ENCODE data around the gene TMEM131.
"Not testable (repeated sequence)": the region's sequence is repeated elsewhere in the genome, so short reads cannot be mapped to it uniquely, and the experiment has no call there.

Gene TMEM131

DNA sequence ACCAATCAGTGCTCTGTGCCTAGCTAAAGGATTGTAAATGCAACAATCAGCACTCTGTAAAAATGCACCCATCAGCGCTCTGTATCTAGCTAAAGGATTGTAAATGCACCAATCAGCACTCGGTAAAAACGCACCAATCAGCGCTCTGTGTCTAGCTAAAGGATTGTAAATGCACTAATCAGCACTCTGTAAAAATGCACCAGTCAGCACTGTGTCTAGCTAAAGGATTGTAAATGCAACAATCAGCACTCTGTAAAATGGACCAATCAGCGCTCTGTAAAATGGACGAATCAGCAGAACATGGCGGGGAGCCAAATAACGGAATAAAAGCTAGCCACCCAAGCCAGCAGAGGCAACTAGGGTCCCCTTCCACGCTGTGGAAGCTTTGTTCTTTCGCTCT is 166.5 kb downstream of the TMEM131 start:
- H3K27me3 ChIP-seq (ENCODE audit: control insufficient read depth, insufficient read depth, low read length); H3K36me3 ChIP-seq (ENCODE audit: control insufficient read depth, insufficient read depth, low read length); H3K4me3 ChIP-seq (ENCODE audit: low read depth, low read length): not testable (repeated sequence)

DNA sequence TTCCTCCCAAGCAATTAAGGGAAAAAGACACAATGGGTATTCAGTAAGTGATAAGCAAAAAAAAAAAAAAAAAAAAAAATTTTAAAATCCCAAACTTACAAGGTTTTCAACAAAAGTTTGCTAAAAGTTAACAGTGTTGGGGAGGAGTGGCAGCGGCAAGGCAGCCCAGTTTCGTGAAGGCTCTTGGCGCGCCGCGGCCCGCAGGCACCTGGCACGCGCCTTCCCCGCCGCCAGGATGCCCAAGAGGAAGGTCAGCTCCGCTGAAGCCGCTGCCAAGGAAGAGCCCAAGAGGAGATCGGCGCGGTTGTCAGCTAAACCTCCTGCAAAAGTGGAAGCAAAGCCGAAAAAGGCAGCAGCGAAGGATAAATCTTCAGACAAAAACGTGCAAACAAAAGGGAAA is 168.7 kb downstream of the TMEM131 start:
- peaks cover 26% of the 10 kb centered on the region for H3K4me1 ChIP-seq (ENCODE audit: control insufficient read depth, insufficient read depth, low read length)

More for the DNA sequence above, 166.5 kb downstream of the TMEM131 start:
- not testable (repeated sequence) for H3K9me3 ChIP-seq (ENCODE audit: control insufficient read depth, insufficient read depth, low read length); H3K27ac ChIP-seq (ENCODE audit: low read depth, low read length); H3K9ac ChIP-seq (ENCODE audit: low read depth, low read length)
- H3K4me1 ChIP-seq (ENCODE audit: control insufficient read depth, insufficient read depth, low read length), result peaks cover 13% of the 10 kb centered on the region

DNA sequence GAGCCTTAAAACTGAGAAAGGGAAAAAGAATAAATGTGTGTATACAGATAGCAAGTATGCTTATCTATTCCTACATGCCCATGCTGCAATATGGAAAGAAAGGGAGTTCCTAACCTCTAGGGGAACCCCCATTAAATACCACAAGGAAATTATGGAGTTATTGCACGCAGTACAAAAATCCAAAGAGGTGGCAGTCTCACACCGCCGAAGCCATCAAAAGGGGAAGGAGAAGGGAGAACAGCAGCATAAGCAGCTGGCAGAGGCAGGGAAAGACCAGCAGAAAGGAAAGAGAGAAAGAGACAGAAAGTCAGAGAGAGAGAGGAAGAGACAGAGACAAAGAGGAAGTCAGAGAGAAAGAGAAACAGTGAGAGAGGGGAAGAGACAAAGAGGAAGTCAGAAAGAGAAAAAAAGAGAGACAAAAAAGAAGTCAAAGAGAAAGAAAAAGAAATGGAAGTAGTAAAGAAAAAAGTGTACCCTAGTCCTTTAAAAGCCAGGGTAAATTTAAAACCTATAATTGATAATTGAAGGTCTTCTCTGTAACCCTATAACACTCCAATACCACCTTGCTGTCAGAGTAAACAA is 169.4 kb downstream of the TMEM131 start:
- H3K4me1 ChIP-seq (ENCODE audit: control insufficient read depth, insufficient read depth, low read length), result peaks cover 30% of the 10 kb centered on the region
- not testable (repeated sequence) for H3K27ac ChIP-seq (ENCODE audit: low read depth, low read length); H3K36me3 ChIP-seq (ENCODE audit: control insufficient read depth, insufficient read depth, low read length); H3K27me3 ChIP-seq (ENCODE audit: control insufficient read depth, insufficient read depth, low read length); H3K4me3 ChIP-seq (ENCODE audit: low read depth, low read length); H3K9ac ChIP-seq (ENCODE audit: low read depth, low read length); H3K9me3 ChIP-seq (ENCODE audit: control insufficient read depth, insufficient read depth, low read length)

More for the DNA sequence above, 168.7 kb downstream of the TMEM131 start:
- not testable (repeated sequence) for H3K9ac ChIP-seq (ENCODE audit: low read depth, low read length); H3K27ac ChIP-seq (ENCODE audit: low read depth, low read length); H3K27me3 ChIP-seq (ENCODE audit: control insufficient read depth, insufficient read depth, low read length); H3K36me3 ChIP-seq (ENCODE audit: control insufficient read depth, insufficient read depth, low read length); H3K9me3 ChIP-seq (ENCODE audit: control insufficient read depth, insufficient read depth, low read length); H3K4me3 ChIP-seq (ENCODE audit: low read depth, low read length)

DNA sequence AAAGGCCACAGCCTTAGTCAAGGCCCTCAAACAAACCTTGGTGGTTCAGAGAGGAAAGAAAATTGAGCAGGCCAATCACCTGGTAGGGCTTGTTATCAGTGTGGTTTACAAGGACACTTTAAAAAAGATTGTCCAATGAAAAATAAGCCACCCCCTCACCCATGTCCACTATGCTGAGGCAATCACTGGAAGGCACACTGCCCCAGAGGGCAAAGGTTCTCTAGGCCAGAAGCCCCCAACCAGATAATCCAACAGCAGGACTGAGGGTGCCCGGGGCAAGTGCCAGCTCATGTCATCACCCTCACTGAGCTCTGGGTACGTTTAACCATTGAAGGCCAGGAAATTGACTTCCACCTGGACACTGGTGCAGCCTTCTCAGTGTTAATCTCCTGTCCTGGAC is 171.7 kb downstream of the TMEM131 start:
- not testable (repeated sequence) for H3K9me3 ChIP-seq (ENCODE audit: control insufficient read depth, insufficient read depth, low read length); H3K9ac ChIP-seq (ENCODE audit: low read depth, low read length); H3K27me3 ChIP-seq (ENCODE audit: control insufficient read depth, insufficient read depth, low read length); H3K36me3 ChIP-seq (ENCODE audit: control insufficient read depth, insufficient read depth, low read length); H3K4me3 ChIP-seq (ENCODE audit: low read depth, low read length); H3K27ac ChIP-seq (ENCODE audit: low read depth, low read length)
- peaks cover 17% of the 10 kb centered on the region for H3K4me1 ChIP-seq (ENCODE audit: control insufficient read depth, insufficient read depth, low read length)

DNA sequence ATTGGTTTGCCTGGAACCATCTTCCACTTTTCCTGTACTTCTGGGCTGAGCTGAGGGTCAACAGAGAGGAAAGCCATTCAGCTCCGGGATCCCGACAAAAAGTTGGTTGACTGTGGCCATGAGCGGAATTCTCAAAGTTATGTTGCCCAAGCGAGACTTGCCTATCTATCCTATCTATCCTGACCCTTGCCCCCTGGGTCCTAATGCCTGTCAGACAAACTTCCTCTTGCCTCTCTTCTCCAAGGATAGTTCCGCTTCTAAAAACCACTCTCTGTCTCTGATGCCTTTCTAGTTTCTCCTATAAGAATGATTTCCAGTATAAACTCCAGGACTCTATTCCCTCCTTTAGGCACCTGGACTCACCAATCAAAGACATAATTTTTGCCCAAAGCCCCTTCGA is 173.9 kb downstream of the TMEM131 start:
- peaks cover 17% of the 10 kb centered on the region for H3K4me1 ChIP-seq (ENCODE audit: control insufficient read depth, insufficient read depth, low read length)
- H3K4me3 ChIP-seq (ENCODE audit: low read depth, low read length); H3K36me3 ChIP-seq (ENCODE audit: control insufficient read depth, insufficient read depth, low read length); H3K9ac ChIP-seq (ENCODE audit: low read depth, low read length); H3K27me3 ChIP-seq (ENCODE audit: control insufficient read depth, insufficient read depth, low read length); H3K27ac ChIP-seq (ENCODE audit: low read depth, low read length); H3K9me3 ChIP-seq (ENCODE audit: control insufficient read depth, insufficient read depth, low read length): not testable (repeated sequence)

DNA sequence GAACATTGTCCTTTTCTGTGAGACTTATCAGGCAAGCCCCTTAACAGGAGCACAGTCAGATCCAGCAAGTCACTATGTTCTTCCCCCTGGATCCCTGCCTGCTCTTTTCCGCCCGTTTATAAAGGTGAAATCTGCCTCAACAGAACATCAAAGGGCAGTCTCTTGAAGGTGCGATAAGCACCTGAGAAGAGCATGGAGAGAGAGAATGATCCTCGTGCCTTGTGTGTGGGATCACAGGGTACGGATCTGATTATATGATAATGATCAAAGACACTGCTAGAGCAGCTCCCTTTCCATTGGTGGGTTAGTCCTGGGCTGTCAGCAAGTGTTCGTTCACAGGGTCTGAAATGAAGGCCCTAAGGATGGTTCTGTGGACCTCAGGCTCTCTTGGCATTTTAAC is 176.0 kb downstream of the TMEM131 start:
- Histone ChIP-seq H3K4me1 (ENCODE audit: control insufficient read depth, insufficient read depth, low read length) (peaks cover 17% of the 10 kb centered on the region), H3K4me3 (ENCODE audit: low read depth, low read length) (no peak overlapping the region), H3K27me3 (ENCODE audit: control insufficient read depth, insufficient read depth, low read length) (no peaks in the 10 kb centered on the region)

DNA sequence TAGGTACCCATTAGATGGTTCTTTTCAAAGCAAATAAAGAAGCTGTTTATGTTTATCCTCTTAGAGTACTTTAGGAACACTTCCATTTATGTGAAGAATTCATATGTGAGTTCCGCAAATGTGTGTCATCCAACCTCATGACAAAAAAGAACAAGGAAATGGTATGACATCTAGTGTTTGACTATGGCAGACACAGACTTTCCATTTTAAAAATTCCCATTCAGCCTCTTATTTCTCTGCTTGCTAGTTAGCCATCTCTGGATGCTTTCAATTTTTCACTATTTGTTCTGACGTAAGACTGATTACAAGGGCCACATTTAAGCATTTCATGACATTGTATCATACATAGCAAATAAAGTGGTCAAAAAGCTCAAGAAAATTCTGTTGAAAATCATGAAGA is 179.3 kb downstream of the TMEM131 start:
- peaks cover 18% of the 10 kb centered on the region for H3K36me3 ChIP-seq (ENCODE audit: control insufficient read depth, insufficient read depth, low read length)
- H3K9ac ChIP-seq (ENCODE audit: low read depth, low read length), result no peak overlapping the region
- H3K9me3 ChIP-seq (ENCODE audit: control insufficient read depth, insufficient read depth, low read length), result no peaks in the 10 kb centered on the region
- H3K27ac ChIP-seq (ENCODE audit: low read depth, low read length), result no peak overlapping the region
- no peaks in the 10 kb centered on the region for H3K27me3 ChIP-seq (ENCODE audit: control insufficient read depth, insufficient read depth, low read length)
- no peaks in the 10 kb centered on the region for H3K4me1 ChIP-seq (ENCODE audit: control insufficient read depth, insufficient read depth, low read length)
- no peak overlapping the region for H3K4me3 ChIP-seq (ENCODE audit: low read depth, low read length)

More for the DNA sequence above, 176.0 kb downstream of the TMEM131 start:
- Histone ChIP-seq H3K27ac (ENCODE audit: low read depth, low read length) (no peak overlapping the region), H3K36me3 (ENCODE audit: control insufficient read depth, insufficient read depth, low read length) (peaks cover 4% of the 10 kb centered on the region; the same call in 1 of the 2 replicates), H3K9ac (ENCODE audit: low read depth, low read length) (no peak overlapping the region), H3K9me3 (ENCODE audit: control insufficient read depth, insufficient read depth, low read length) (no peaks in the 10 kb centered on the region)

DNA sequence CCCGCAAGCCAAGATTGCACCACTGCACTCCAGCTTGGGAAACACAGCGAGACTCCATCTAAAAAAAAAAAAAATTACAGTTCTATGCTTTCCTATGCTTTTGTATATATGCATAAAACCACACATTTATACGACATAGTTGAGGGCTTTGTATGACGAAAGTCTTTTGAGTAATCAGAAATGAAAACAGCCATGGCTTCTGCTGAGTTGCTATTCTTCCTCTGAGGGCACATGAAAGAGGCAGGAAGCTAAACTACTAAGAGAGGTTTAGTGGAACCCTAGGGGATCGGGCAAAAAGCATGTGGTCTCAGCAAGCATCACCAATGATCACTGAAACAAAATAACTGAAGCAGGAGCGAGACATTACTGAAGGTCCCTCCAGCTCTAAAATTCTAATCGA is 182.8 kb downstream of the TMEM131 start:
- no peak overlapping the region for H3K9ac ChIP-seq (ENCODE audit: low read depth, low read length)
- no peaks in the 10 kb centered on the region for H3K27me3 ChIP-seq (ENCODE audit: control insufficient read depth, insufficient read depth, low read length)
- no peak overlapping the region for H3K4me3 ChIP-seq (ENCODE audit: low read depth, low read length)
- peaks cover 32% of the 10 kb centered on the region for H3K36me3 ChIP-seq (ENCODE audit: control insufficient read depth, insufficient read depth, low read length)
- H3K27ac ChIP-seq (ENCODE audit: low read depth, low read length), result peak overlapping the region; percentile 0
- no peaks in the 10 kb centered on the region for H3K4me1 ChIP-seq (ENCODE audit: control insufficient read depth, insufficient read depth, low read length)
- H3K9me3 ChIP-seq (ENCODE audit: control insufficient read depth, insufficient read depth, low read length), result no peaks in the 10 kb centered on the region

DNA sequence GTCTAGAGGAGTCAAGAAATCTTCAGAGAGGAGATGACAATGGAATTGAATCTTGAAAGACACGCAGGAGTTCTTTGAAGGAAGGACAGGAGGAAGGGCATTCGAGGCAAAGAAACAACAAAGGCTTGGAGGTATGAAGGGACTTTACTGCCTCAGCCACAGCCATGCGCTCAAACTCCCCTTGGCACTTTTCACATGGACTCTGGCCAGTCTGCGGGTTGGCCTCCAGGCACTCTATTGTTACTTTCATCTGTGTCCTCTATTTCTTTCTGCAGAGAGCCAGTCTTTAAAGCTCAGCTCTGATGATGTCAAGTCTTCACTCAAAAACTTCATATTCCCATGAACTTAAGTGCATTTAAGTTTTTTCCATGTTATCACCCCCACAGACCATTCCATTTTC is 186.9 kb downstream of the TMEM131 start:
- Histone ChIP-seq H3K9ac (ENCODE audit: low read depth, low read length) (no peak overlapping the region), H3K4me1 (ENCODE audit: control insufficient read depth, insufficient read depth, low read length) (peaks cover 7% of the 10 kb centered on the region), H3K36me3 (ENCODE audit: control insufficient read depth, insufficient read depth, low read length) (peaks cover 31% of the 10 kb centered on the region)

DNA sequence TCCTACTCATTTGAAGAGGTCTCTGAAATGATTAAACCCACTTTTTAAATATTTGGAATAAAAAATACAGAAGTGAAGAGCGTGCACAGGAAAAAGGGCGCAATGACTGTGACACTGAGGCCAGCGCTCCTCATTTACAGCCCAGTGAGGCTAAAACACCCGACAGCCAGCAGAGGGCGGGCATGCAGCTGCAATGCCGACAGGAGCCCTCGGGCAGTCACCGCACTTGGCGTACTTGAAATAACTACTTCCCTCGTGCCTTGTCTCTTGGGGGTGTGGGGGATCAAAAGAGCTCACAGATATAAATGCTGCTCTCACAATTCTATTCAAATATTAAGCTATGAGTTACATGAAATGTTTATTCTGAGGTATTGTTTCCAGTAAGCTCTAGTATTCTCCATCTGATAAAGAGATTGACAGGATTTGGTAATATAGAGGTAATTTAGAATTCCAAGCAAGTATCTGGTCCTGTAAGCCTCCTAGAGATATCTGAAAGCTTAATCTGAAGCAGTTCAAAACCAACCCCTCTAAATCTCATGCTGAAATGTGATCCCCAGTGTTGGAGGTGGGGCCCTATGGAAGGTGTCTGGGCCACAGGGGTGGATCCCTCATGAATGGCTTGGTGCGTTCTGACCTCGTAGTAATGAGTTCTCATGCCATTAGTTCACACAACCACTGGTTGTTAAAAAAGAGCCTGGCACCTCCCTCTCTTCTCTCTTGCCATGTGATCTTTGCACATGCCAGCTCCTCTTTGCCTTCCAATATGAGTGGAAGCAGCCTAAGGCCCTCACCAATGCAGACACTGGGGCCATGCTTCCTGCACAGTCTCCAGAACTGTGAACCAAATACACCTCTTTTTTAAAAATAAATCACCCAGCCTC is 188.8 kb downstream of the TMEM131 start:
- Histone ChIP-seq H3K27me3 (ENCODE audit: control insufficient read depth, insufficient read depth, low read length) (no peaks in the 10 kb centered on the region), H3K27ac (ENCODE audit: low read depth, low read length) (no peak overlapping the region), H3K9ac (ENCODE audit: low read depth, low read length) (no peak overlapping the region), H3K4me3 (ENCODE audit: low read depth, low read length) (no peak overlapping the region), H3K9me3 (ENCODE audit: control insufficient read depth, insufficient read depth, low read length) (no peaks in the 10 kb centered on the region), H3K36me3 (ENCODE audit: control insufficient read depth, insufficient read depth, low read length) (peaks cover 26% of the 10 kb centered on the region), H3K4me1 (ENCODE audit: control insufficient read depth, insufficient read depth, low read length) (peaks cover 7% of the 10 kb centered on the region)

More for the DNA sequence above, 186.9 kb downstream of the TMEM131 start:
- Histone ChIP-seq H3K27ac (ENCODE audit: low read depth, low read length) (no peak overlapping the region), H3K4me3 (ENCODE audit: low read depth, low read length) (no peak overlapping the region), H3K27me3 (ENCODE audit: control insufficient read depth, insufficient read depth, low read length) (no peaks in the 10 kb centered on the region), H3K9me3 (ENCODE audit: control insufficient read depth, insufficient read depth, low read length) (no peaks in the 10 kb centered on the region)

DNA sequence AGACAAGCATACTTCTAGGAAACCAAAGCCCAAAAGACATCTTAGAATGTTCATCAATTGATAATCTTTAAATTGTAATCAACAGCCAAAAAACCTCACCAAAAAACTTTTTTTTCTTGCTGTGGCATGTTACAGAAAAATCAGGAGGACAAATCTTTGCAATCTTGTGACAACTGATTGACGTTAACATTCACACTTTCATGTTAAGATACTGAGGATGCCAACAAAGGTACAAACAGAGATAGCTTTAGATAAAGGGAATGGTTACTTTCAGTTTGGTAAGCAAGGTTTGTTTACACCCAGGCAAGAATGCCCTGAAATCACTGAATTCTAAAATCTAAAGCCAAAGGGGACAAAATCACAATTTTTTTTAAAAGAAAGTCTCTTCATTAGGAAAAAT is 190.0 kb downstream of the TMEM131 start:
- no peak overlapping the region for H3K27ac ChIP-seq (ENCODE audit: low read depth, low read length)
- H3K4me3 ChIP-seq (ENCODE audit: low read depth, low read length), result no peak overlapping the region
- H3K27me3 ChIP-seq (ENCODE audit: control insufficient read depth, insufficient read depth, low read length), result no peaks in the 10 kb centered on the region
- no peak overlapping the region for H3K9ac ChIP-seq (ENCODE audit: low read depth, low read length)
- peaks cover 24% of the 10 kb centered on the region for H3K36me3 ChIP-seq (ENCODE audit: control insufficient read depth, insufficient read depth, low read length)
- peaks cover 7% of the 10 kb centered on the region for H3K4me1 ChIP-seq (ENCODE audit: control insufficient read depth, insufficient read depth, low read length)
- no peaks in the 10 kb centered on the region for H3K9me3 ChIP-seq (ENCODE audit: control insufficient read depth, insufficient read depth, low read length)

All from HUES48 (cell line).